ENCODE measurements around the gene INVS.

INVS gene

DNA sequence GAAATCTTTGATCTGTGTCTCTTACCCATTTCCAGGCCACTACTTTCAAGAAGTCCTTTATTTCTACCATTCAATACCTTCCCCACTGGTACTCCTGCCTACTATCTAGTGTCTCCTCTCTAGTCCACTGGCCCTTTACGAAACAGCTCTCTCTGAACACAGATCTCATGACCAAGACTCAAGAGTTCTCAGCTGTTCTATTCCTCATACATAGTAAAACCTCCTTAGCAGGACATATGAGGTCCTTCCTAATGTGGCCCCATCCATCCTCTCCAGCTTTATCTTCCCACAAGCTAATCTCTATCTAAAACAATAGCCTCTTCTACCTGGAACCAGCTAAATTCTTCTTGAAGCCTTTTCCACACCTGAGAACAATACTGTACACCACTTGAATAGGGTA lies 251.1 kb downstream of the INVS start:
- no peak for ATAC-seq

Data from activated CD4-positive, CD25-positive, alpha-beta regulatory T cell treated with anti-CD3 and anti-CD28 coated beads, Interleukin-2, amount 50 U/mL, for 24 hours (primary cell).